NCI-H1048 (cell line): ENCODE measurements around the gene CXCL10.

ENCODE experiments used
- DNase-seq: peaks from one replicate; lab custom pipeline; 2025; lab: John Stamatoyannopoulos, UW

Gene CXCL10

GRCh38 chr4:75992462-75992861 is 30.8 kb downstream of the CXCL10 start:
- no peak for DNase-seq

DNA sequence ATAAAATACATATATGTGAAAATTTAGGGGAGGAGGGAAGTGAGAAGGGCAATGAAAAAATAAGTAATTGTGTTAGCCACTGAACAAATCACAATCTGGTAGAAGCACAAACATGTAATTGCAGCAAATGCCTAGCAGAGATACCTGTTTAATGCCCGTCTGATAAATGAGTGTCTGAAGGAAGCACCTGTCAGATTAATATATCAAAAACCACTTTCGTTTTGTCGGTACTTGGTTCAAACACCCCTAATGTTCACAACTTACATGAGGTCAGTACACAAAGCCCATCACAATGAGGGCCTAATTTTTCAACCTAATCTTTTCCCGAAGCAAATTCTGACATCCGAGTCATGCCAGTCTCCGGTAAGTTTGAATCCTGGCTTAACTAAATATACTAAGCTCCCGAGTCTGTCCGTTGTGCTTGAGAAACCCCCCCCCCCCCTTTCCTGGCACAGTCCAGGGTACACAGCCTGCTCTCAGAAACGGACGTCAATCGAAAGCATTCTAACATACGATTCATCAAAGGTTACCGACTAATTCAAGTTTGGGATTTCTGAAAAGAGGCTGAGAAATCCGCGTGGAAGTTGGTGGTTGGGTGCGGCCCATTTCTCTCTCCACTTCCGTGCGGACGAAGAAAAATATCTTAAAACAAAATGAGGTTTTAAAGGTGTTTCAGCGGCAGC is 33.3 kb downstream of the CXCL10 start:
- DNase-seq = no peak

- DNase-seq = no peak
Measured at GRCh38 chr4:75985116-75985515, 38.2 kb downstream of the CXCL10 start.

- DNase-seq = no peak
Measured at GRCh38 chr4:75980576-75980975, 42.7 kb downstream of the CXCL10 start.

DNA sequence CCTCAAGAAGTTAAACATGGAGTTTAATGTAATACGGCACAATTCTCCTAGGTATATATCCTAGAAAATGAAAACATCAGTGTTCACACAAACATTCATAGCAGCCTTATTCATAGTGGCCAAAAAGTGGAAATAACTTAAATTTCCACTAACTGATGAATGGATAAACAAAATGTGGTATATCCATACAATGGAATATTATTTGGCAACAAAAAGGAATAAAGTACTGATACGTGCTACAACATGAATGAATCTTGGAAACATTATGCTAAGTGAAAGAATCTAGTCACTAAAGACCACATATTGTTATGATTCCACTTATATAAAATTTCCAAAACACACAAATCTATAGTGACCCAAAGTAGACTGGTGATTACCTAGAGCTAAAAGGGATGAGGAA is 47.1 kb downstream of the CXCL10 start:
- no peak for DNase-seq

DNA sequence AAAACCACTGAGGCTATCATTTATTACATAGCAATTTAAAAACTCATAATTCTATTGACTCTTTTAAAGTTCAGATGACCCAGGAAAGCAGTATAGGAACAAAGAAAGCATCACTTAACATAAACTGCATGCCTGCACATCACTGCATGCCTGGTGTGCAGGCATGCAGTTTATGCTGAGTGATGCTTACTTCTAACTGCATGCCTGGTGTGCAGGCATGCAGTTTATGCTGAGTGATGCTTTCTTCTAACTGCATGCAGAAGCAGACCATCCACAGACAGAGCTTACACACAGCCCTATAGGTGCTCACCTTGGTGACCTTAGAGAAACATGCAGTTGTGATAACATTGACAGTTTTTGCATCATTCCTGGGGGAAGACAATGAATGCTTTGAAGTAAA is 49.5 kb downstream of the CXCL10 start:
- DNase-seq = no peak
